GM10847 (cell line): ENCODE results near the gene DPM1.

Source experiments
- POLR2A ChIP-seq: IDR thresholded peaks from 2 replicates; pipeline ENCODE4 v1.6.1; 2011; ENCODE audit not compliant: insufficient read length; ENCODE audit errors: extremely low read depth

Gene DPM1

DNA sequence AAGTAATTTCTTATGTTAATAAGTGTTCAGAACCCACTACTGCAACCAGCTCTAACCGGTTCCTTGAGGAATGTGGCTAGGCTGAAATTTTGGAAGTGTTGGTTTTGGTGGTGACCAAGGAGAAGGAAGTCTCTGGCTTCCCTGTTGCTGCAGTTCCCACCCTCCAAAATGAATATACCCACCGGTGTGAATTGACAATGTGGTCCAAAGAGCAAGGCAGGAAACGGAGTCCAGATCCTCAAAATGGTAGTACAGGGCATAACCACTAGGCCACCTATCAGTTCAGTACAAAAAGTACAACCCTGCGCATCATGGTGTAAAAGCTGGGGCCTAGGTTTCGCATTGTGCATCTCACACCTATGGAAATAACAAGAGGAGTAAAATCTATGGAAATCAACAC is 29.9 kb downstream of the DPM1 start:
- no peak for TF ChIP-seq POLR2A

DNA sequence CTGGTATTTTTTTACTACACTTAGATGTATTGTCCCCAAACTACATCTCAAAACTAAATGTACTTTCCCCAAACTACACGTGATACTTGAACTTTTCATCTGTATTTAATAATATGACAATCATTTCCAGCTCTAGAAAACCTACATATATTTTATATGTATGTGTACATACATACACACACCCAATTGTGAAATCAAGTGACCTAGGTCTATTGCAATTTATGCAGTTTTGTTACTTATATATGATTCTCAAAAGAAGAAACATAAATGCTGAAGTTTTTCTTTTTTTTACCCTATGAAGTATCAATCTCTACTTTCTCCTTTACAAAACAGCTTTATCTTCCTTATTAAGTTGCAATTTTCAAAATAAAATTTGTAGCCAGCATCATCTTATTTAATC is 31.8 kb downstream of the DPM1 start:
- no peak for TF ChIP-seq POLR2A

DNA sequence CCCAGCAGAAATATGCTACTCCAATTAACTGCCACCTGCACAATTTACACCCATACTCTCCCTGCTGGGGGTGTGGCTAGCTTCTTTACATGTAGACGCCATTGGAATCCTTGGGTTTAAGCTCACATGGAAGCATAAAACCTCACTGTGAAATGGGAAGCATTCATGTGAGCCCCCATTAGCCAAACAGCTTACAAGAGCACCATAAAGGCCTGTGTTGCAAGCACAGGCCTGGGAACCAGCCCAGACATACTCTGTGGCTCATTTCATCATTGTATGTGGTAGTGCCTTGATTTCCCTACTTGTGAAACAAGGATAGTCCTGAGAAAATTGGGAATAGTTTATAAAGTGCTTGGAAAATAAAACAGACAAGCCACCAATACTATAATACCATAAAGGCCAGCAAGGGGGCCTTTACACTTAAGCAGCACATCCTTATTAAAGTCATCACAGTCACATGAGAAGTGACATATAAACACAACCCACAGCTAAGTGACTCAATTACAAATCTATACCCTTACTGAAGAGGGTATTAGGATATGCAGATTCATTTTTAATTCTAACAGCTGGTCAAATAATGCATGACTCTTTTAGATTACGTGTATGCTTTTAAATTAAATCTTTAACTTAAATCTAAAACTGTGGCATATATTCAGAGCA is 33.9 kb downstream of the DPM1 start:
- no peak for TF ChIP-seq POLR2A

- TF ChIP-seq POLR2A, result no peak
Measured at GRCh38 chr20:50921803-50922501, 36.4 kb downstream of the DPM1 start.

- TF ChIP-seq POLR2A, result no peak
Measured at GRCh38 chr20:50920997-50921396, 37.3 kb downstream of the DPM1 start.

DNA sequence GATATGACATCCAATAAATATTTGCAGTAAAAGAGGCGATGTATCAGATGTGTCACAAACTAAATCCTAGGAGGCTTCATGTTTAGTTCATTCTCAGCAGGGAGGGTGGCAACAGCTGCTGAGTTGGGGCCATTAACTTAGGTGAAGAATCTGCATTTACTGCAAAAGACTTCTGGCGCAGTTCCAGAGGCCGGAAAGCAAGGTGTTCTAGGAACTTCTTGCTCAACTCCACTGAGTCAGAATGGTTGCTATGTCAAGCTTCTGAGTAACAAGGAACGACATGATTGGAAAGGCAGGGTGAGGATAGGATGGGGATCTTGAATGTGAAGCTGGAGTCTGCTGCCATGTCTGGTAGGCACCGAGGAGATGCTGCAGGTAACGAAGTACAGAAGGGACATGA is 38.8 kb downstream of the DPM1 start:
- no peak for TF ChIP-seq POLR2A

- TF ChIP-seq POLR2A, result no peak
Measured at GRCh38 chr20:50918403-50918802, 39.9 kb downstream of the DPM1 start.

DNA sequence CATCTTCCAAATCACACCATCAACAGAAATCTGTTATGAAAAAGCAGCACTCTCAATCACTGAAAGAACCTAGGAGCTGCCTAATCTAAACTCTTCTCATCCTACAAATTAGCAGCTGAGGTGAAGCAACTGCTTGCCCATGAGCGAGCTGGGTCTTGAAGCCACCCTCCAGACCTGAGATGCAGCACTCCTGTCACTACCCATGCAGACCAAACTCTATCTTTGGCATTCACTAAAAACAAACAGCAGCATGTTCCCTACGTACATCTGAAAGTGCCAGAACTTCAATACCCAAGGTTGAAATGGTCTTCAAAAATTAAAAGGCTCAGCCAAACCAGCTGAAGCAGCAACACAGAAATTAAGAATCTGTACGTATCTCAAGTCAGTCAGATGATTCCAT is 41.4 kb downstream of the DPM1 start:
- no peak for TF ChIP-seq POLR2A

DNA sequence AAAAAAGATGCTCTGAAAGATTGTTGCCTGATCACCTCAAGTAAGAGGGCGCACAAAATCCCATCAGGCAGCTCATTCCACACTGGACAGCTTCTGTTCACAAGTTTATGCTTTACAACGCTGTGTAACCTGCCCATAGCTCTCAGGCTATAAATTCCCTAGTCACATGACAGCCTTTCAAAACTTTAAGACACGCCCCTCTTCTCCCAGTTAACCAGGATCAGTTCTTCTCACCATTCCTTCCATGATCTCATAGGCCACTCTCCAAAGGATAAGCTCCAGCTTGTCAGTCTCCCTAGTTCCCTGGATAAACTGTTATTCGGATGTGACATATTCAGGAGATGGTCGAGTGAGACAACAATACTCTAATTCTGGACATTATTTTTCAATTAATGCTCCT is 42.1 kb downstream of the DPM1 start:
- TF ChIP-seq POLR2A, result no peak

DNA sequence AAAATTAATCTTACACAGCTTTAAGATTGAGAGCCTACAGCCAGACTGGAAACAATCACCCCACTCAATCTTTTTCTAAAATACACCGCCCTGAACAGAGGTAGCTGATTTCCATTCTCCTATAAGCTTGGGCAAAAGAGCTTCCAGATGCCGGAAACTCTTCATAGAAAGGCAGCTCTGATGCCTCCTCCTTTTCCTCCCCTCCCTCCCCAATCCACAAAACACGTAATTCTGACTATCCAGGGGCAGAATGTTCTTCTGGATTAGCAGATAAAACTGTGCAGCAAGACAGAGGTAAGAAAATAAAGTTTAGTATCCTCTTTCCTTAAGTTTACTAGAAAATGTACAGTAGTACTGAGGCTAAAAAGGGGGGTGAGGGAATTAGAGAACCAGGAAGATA is 42.9 kb downstream of the DPM1 start:
- TF ChIP-seq POLR2A, result no peak

DNA sequence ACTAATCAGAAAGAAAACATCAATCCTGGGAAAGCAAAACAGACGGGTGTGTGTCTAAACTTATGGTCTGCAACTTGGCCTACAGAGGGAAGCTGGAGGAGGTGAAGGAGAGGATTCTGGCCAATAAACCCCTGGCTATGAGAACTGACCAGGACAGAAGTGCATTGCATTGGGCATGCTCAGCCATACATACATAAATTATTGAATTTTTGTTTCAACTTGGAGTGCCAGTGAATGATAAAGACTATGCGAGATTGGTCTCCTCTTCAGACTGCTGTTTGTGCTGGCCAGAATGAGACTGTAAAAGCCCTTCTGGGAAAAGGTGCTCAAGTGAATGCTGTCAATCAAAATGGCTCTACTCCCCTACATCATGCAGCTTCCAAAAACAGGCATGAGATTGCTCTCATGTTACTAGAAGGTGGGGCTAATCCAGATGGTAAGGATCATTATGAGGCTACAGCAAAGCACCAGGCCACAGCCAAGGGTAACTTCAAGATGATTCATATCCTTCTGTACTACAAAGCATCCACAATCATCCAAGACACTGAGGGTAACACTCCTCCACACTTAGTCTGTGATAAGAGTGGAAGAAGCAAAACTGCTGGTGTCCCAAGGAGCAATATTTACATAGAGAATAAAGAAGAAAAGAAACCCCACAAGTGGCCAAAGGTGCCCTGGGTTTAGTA is 44.5 kb downstream of the DPM1 start:
- no peak for TF ChIP-seq POLR2A

DNA sequence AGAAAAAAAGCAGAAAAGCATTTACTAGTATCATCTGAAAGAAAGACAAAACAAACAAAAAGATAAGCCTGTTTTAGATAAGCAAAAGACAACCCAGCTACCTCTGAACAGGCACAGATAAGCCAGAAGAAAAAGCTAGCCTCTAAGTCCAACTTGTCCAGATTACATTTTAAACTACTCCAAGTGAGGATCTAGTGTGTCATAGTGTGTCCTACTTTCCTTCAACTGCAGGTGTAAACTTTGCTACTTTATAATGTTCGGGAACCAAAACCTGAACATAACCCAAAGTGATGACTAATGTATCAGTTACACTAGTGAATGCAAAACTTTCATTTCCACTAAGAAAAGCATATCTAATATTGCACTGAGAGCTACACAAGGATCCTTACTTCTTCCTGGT is 46.6 kb downstream of the DPM1 start:
- no peak for TF ChIP-seq POLR2A

DNA sequence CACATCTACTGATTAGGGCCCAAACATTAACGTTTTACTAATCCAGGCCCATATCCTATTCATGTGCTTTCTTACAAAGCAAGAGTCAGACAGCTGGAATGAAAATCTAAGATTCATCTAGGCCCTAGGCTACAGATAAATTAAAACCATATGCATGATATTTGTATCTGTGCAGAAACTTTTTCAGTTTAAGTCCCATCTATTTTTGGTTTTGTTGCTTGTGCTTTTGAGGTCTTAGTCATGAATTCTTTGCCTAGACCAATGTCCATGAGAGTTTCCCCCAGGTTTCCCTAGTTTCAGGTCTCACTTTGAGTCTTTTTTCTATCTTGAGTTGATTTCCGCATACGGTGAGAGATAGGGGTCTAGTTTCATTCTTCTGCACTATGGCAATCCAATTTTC is 47.3 kb downstream of the DPM1 start:
- no peak for TF ChIP-seq POLR2A

- TF ChIP-seq POLR2A, result no peak
Measured at GRCh38 chr20:50909413-50909812, 48.9 kb downstream of the DPM1 start.

GRCh38 chr20:50904067-50904570 is 54.2 kb downstream of the DPM1 start:
- TF ChIP-seq POLR2A, result no peak

- no peak for TF ChIP-seq POLR2A
Measured at GRCh38 chr20:50903353-50904051, 54.8 kb downstream of the DPM1 start.

- TF ChIP-seq POLR2A, result no peak
Measured at GRCh38 chr20:50901301-50901700, 57.0 kb downstream of the DPM1 start.
